ENCODE data around the gene RPL9.

DNA sequence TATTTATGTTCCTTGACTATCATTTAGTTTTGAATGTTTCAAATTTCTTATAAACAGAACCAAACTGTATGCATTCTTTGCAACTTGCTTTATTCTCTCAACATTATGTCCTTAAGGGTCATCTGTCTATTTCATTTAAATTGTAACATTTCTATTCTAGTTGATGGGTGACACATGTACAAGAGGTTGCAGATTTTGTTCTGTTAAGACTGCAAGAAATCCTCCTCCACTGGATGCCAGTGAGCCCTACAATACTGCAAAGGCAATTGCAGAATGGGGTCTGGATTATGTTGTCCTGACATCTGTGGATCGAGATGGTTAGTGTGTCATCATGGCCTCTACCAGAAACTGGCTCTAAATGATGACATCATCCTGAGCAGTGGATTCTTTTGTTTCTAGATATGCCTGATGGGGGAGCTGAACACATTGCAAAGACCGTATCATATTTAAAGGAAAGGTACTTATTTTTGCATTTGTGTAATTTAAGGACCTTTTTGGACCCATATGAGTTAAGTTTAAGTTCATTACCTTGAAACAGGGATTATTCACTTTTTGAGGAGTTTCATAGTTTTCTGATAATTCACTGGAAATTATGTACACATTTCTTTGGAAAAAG lies 6.3 kb upstream of the RPL9 start:
- TF ChIP-seq, protein P1, sequence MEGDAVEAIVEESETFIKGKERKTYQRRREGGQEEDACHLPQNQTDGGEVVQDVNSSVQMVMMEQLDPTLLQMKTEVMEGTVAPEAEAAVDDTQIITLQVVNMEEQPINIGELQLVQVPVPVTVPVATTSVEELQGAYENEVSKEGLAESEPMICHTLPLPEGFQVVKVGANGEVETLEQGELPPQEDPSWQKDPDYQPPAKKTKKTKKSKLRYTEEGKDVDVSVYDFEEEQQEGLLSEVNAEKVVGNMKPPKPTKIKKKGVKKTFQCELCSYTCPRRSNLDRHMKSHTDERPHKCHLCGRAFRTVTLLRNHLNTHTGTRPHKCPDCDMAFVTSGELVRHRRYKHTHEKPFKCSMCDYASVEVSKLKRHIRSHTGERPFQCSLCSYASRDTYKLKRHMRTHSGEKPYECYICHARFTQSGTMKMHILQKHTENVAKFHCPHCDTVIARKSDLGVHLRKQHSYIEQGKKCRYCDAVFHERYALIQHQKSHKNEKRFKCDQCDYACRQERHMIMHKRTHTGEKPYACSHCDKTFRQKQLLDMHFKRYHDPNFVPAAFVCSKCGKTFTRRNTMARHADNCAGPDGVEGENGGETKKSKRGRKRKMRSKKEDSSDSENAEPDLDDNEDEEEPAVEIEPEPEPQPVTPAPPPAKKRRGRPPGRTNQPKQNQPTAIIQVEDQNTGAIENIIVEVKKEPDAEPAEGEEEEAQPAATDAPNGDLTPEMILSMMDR (conservative IDR thresholded peaks at IDR 0.05; ENCODE audit: low read depth in 2 of 2) = no peak
- TF ChIP-seq POLR2AphosphoS5 (IDR thresholded peaks at IDR 0.05; ENCODE audit: low read depth) (no peak), EZH2phosphoT487 (IDR thresholded peaks at IDR 0.05; ENCODE audit: unreplicated experiment) (no peak), CREB1 (CRISPR knock-in tag; IDR thresholded peaks at IDR 0.05; ENCODE audit: low read depth) (no peak), EZH2 (IDR thresholded peaks at IDR 0.05; ENCODE audit: low read depth, unreplicated experiment) (no peak), ZNF331 (CRISPR knock-in tag; IDR thresholded peaks at IDR 0.05; ENCODE audit: low read depth) (no peak), NANOG (IDR thresholded peaks at IDR 0.05; ENCODE audit: borderline replicate concordance) (no peak), JUNB (IDR thresholded peaks at IDR 0.05; ENCODE audit: unreplicated experiment) (no peak), ZNF114 (CRISPR knock-in tag; IDR thresholded peaks at IDR 0.05) (no peak), STAT1 (IDR thresholded peaks at IDR 0.05; ENCODE audit: unreplicated experiment) (no peak)
- TF ChIP-seq, protein P2, sequence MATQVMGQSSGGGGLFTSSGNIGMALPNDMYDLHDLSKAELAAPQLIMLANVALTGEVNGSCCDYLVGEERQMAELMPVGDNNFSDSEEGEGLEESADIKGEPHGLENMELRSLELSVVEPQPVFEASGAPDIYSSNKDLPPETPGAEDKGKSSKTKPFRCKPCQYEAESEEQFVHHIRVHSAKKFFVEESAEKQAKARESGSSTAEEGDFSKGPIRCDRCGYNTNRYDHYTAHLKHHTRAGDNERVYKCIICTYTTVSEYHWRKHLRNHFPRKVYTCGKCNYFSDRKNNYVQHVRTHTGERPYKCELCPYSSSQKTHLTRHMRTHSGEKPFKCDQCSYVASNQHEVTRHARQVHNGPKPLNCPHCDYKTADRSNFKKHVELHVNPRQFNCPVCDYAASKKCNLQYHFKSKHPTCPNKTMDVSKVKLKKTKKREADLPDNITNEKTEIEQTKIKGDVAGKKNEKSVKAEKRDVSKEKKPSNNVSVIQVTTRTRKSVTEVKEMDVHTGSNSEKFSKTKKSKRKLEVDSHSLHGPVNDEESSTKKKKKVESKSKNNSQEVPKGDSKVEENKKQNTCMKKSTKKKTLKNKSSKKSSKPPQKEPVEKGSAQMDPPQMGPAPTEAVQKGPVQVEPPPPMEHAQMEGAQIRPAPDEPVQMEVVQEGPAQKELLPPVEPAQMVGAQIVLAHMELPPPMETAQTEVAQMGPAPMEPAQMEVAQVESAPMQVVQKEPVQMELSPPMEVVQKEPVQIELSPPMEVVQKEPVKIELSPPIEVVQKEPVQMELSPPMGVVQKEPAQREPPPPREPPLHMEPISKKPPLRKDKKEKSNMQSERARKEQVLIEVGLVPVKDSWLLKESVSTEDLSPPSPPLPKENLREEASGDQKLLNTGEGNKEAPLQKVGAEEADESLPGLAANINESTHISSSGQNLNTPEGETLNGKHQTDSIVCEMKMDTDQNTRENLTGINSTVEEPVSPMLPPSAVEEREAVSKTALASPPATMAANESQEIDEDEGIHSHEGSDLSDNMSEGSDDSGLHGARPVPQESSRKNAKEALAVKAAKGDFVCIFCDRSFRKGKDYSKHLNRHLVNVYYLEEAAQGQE (IDR thresholded peaks at IDR 0.05; ENCODE audit: unreplicated experiment) = no peak
- TF ChIP-seq, protein P3, sequence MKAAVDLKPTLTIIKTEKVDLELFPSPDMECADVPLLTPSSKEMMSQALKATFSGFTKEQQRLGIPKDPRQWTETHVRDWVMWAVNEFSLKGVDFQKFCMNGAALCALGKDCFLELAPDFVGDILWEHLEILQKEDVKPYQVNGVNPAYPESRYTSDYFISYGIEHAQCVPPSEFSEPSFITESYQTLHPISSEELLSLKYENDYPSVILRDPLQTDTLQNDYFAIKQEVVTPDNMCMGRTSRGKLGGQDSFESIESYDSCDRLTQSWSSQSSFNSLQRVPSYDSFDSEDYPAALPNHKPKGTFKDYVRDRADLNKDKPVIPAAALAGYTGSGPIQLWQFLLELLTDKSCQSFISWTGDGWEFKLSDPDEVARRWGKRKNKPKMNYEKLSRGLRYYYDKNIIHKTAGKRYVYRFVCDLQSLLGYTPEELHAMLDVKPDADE (IDR thresholded peaks at IDR 0.05) = no peak

Data from GM23338 (cell line).